Measurements from ENCODE around the gene ATP8B1. TPM values are rescaled to one million over a fixed set of nuclear protein-coding genes. Genes with fewer than 3 reads are reported as not detected.

Gene ATP8B1
- total and polyA plus RNA-seq, 9 of the 15 experiments (the other 6 are each of a cell fraction or from before 2014, with no cell fraction given): 0.01 to 0.22 (median 0.03) TPM; not detected in 3

DNA sequence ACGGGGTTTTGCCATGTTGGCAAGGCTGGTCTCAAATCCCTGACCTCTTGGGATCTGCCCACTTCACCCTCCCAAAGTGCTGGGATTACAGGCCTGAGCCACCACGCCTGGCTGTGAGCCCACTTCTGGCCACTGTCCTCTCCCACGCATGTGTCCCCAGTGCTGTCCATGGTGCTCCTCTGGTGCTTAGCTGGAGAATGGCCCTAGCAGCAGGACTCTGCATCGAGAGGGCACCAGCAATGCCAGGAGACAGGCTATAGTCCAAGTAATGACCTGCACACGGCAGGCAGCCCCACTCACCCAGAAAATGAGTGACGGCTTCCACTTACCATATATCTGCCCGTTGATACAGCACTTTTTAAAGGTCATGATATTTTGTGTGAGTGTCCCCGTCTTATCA is 115.1 kb downstream of the ATP8B1 start (continued):
- TF ChIP-seq NFIC (IDR thresholded peaks at IDR 0.05): peak; percentile 76
- 0 out of 4 replicates have a peak, but pooled peaks of 1 of the 2 experiments have one; percentile 15 for TF ChIP-seq SRF (CRISPR knock-in tag; IDR thresholded peaks at IDR 0.05)
- no peak for TF ChIP-seq SREBF2 (CRISPR knock-in tag; IDR thresholded peaks at IDR 0.05)
- TF ChIP-seq, protein P1, sequence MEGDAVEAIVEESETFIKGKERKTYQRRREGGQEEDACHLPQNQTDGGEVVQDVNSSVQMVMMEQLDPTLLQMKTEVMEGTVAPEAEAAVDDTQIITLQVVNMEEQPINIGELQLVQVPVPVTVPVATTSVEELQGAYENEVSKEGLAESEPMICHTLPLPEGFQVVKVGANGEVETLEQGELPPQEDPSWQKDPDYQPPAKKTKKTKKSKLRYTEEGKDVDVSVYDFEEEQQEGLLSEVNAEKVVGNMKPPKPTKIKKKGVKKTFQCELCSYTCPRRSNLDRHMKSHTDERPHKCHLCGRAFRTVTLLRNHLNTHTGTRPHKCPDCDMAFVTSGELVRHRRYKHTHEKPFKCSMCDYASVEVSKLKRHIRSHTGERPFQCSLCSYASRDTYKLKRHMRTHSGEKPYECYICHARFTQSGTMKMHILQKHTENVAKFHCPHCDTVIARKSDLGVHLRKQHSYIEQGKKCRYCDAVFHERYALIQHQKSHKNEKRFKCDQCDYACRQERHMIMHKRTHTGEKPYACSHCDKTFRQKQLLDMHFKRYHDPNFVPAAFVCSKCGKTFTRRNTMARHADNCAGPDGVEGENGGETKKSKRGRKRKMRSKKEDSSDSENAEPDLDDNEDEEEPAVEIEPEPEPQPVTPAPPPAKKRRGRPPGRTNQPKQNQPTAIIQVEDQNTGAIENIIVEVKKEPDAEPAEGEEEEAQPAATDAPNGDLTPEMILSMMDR (IDR thresholded peaks at IDR 0.05 in 2 of 3, conservative IDR thresholded peaks at IDR 0.05 in 1 of 3; ENCODE audit: insufficient read depth in 2 of 3, low read depth in 1 of 3, low read length in 3 of 3): no peak
- no peak for TF ChIP-seq SRSF3 (IDR thresholded peaks at IDR 0.05; ENCODE audit: insufficient read depth, low read length)
- no peak for TF ChIP-seq TEAD1 (CRISPR knock-in tag; IDR thresholded peaks at IDR 0.05)
- no peak for TF ChIP-seq STAG1 (CRISPR knock-in tag; IDR thresholded peaks at IDR 0.05; ENCODE audit: borderline replicate concordance)
- TF ChIP-seq FOXP1 (CRISPR knock-in tag; IDR thresholded peaks at IDR 0.05): no peak
- TF ChIP-seq SRSF9 (IDR thresholded peaks at IDR 0.05; ENCODE audit: borderline replicate concordance, low read depth, low read length): no peak
- TF ChIP-seq SIX5 (IDR thresholded peaks at IDR 0.05; ENCODE audit: borderline replicate concordance in 1 of 2, insufficient read depth in 1 of 2, low read depth in 1 of 2, low read length in 2 of 2): no peak
- no peak for TF ChIP-seq ZNF3 (CRISPR knock-in tag; IDR thresholded peaks at IDR 0.05)
- TF ChIP-seq ZNF707 (CRISPR knock-in tag; conservative IDR thresholded peaks at IDR 0.05): no peak
- TF ChIP-seq MEF2D (tag; conservative IDR thresholded peaks at IDR 0.05; ENCODE audit: low read depth): no peak
- TF ChIP-seq, protein P2, sequence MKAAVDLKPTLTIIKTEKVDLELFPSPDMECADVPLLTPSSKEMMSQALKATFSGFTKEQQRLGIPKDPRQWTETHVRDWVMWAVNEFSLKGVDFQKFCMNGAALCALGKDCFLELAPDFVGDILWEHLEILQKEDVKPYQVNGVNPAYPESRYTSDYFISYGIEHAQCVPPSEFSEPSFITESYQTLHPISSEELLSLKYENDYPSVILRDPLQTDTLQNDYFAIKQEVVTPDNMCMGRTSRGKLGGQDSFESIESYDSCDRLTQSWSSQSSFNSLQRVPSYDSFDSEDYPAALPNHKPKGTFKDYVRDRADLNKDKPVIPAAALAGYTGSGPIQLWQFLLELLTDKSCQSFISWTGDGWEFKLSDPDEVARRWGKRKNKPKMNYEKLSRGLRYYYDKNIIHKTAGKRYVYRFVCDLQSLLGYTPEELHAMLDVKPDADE (conservative IDR thresholded peaks at IDR 0.05; ENCODE audit: control insufficient read depth, low read depth, low read length): no peak
- TF ChIP-seq ZFP36 (IDR thresholded peaks at IDR 0.05; ENCODE audit: low read depth, low read length, partially characterized antibody): no peak
- TF ChIP-seq, protein P3, sequence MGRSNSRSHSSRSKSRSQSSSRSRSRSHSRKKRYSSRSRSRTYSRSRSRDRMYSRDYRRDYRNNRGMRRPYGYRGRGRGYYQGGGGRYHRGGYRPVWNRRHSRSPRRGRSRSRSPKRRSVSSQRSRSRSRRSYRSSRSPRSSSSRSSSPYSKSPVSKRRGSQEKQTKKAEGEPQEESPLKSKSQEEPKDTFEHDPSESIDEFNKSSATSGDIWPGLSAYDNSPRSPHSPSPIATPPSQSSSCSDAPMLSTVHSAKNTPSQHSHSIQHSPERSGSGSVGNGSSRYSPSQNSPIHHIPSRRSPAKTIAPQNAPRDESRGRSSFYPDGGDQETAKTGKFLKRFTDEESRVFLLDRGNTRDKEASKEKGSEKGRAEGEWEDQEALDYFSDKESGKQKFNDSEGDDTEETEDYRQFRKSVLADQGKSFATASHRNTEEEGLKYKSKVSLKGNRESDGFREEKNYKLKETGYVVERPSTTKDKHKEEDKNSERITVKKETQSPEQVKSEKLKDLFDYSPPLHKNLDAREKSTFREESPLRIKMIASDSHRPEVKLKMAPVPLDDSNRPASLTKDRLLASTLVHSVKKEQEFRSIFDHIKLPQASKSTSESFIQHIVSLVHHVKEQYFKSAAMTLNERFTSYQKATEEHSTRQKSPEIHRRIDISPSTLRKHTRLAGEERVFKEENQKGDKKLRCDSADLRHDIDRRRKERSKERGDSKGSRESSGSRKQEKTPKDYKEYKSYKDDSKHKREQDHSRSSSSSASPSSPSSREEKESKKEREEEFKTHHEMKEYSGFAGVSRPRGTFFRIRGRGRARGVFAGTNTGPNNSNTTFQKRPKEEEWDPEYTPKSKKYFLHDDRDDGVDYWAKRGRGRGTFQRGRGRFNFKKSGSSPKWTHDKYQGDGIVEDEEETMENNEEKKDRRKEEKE (IDR thresholded peaks at IDR 0.05; ENCODE audit: borderline replicate concordance in 1 of 2, control insufficient read depth in 1 of 2, low read depth in 2 of 2, low read length in 1 of 2): no peak
- TF ChIP-seq, protein P4, sequence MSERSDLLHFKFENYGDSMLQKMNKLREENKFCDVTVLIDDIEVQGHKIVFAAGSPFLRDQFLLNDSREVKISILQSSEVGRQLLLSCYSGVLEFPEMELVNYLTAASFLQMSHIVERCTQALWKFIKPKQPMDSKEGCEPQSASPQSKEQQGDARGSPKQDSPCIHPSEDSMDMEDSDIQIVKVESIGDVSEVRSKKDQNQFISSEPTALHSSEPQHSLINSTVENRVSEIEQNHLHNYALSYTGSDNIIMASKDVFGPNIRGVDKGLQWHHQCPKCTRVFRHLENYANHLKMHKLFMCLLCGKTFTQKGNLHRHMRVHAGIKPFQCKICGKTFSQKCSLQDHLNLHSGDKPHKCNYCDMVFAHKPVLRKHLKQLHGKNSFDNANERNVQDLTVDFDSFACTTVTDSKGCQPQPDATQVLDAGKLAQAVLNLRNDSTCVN (CRISPR knock-in tag; IDR thresholded peaks at IDR 0.05): no peak
- no peak for TF ChIP-seq POLR2B (IDR thresholded peaks at IDR 0.05; ENCODE audit: low read depth, partially characterized antibody)
- TF ChIP-seq ZNF324 (CRISPR knock-in tag; IDR thresholded peaks at IDR 0.05): no peak
- no peak for TF ChIP-seq NCOA6 (IDR thresholded peaks at IDR 0.05)
- TF ChIP-seq ZNF282 (CRISPR knock-in tag; IDR thresholded peaks at IDR 0.05): no peak
- TF ChIP-seq HDAC2 (IDR thresholded peaks at IDR 0.05): no peak
